ENCODE results near the gene SLC13A4. TPM values are rescaled to one million over a fixed set of nuclear protein-coding genes. Genes with fewer than 3 reads are reported as not detected.

Gene SLC13A4
- total and polyA plus RNA-seq, 2 donors, result 0.03 TPM; not detected in 1

- H3K27ac ChIP-seq (ENCODE audit: low read depth), result no peak overlapping the region
- DNase-seq (ENCODE audit: extremely low spot score), result no peak
- H3K36me3 ChIP-seq (ENCODE audit: insufficient read depth), result no peaks in the 10 kb centered on the region
- H3K4me1 ChIP-seq (ENCODE audit: insufficient read depth), result no peaks in the 10 kb centered on the region
- 71% methylated on average over 10 of the region's 10 CpGs for WGBS
- no peak overlapping the region for H3K4me3 ChIP-seq (ENCODE audit: low read depth, low read length)
Measured at GRCh38 chr7:135761751-135762488, 33.9 kb upstream of the SLC13A4 start.

- Histone ChIP-seq H3K4me1 (ENCODE audit: insufficient read depth) (no peaks in the 10 kb centered on the region), H3K27ac (ENCODE audit: low read depth) (no peak overlapping the region), H3K4me3 (ENCODE audit: low read depth, low read length) (no peak overlapping the region), H3K36me3 (ENCODE audit: insufficient read depth) (no peaks in the 10 kb centered on the region)
- WGBS, result 71% methylated on average over 4 of the region's 4 CpGs
- no peak for DNase-seq (ENCODE audit: extremely low spot score)
Measured at GRCh38 chr7:135759532-135759931, 31.5 kb upstream of the SLC13A4 start.

- H3K4me3 ChIP-seq (ENCODE audit: low read depth, low read length), result peak overlapping the region; percentile 20
- H3K36me3 ChIP-seq (ENCODE audit: insufficient read depth), result no peaks in the 10 kb centered on the region
- no peak overlapping the region for H3K27ac ChIP-seq (ENCODE audit: low read depth)
- no peak for DNase-seq (ENCODE audit: extremely low spot score)
- H3K4me1 ChIP-seq (ENCODE audit: insufficient read depth), result no peaks in the 10 kb centered on the region
- 34% methylated on average over 5 of the region's 5 CpGs for WGBS
Measured at GRCh38 chr7:135758531-135758932, 30.5 kb upstream of the SLC13A4 start.

- Histone ChIP-seq H3K4me3 (ENCODE audit: low read depth, low read length) (peak overlapping the region; percentile 20), H3K4me1 (ENCODE audit: insufficient read depth) (no peaks in the 10 kb centered on the region), H3K36me3 (ENCODE audit: insufficient read depth) (no peaks in the 10 kb centered on the region), H3K27ac (ENCODE audit: low read depth) (no peak overlapping the region)
- no peak for DNase-seq (ENCODE audit: extremely low spot score)
- WGBS, result 36% methylated on average over 8 of the region's 8 CpGs
Measured at GRCh38 chr7:135757719-135758411, 29.9 kb upstream of the SLC13A4 start.

- DNase-seq (ENCODE audit: extremely low spot score), result no peak
- WGBS, result 65% methylated on average over 5 of the region's 5 CpGs
- no peaks in the 10 kb centered on the region for H3K4me1 ChIP-seq (ENCODE audit: insufficient read depth)
- H3K36me3 ChIP-seq (ENCODE audit: insufficient read depth), result no peaks in the 10 kb centered on the region
- H3K27ac ChIP-seq (ENCODE audit: low read depth), result no peak overlapping the region
- H3K4me3 ChIP-seq (ENCODE audit: low read depth, low read length), result no peak overlapping the region
Measured at GRCh38 chr7:135756191-135756590, 28.2 kb upstream of the SLC13A4 start.

- no peak overlapping the region for H3K27ac ChIP-seq (ENCODE audit: low read depth)
- WGBS, result 84% methylated on average over 11 of the region's 11 CpGs
- no peaks in the 10 kb centered on the region for H3K4me1 ChIP-seq (ENCODE audit: insufficient read depth)
- no peak for DNase-seq (ENCODE audit: extremely low spot score)
- no peak overlapping the region for H3K4me3 ChIP-seq (ENCODE audit: low read depth, low read length)
- no peaks in the 10 kb centered on the region for H3K36me3 ChIP-seq (ENCODE audit: insufficient read depth)
Measured at GRCh38 chr7:135755351-135755753, 27.4 kb upstream of the SLC13A4 start.

GRCh38 chr7:135753616-135754413, 25.8 kb upstream of the SLC13A4 start:
- Histone ChIP-seq H3K27ac (ENCODE audit: low read depth) (no peak overlapping the region), H3K4me3 (ENCODE audit: low read depth, low read length) (no peak overlapping the region), H3K4me1 (ENCODE audit: insufficient read depth) (no peaks in the 10 kb centered on the region), H3K36me3 (ENCODE audit: insufficient read depth) (no peaks in the 10 kb centered on the region)
- WGBS, result 93% methylated on average over 8 of the region's 8 CpGs
- no peak for DNase-seq (ENCODE audit: extremely low spot score)

- DNase-seq (ENCODE audit: extremely low spot score), result no peak
- 33% methylated on average over 11 of the region's 11 CpGs for WGBS
Measured at GRCh38 chr7:135748770-135749169, 20.8 kb upstream of the SLC13A4 start, which contains the start of gene FAM180A. Gene FAM180A (minus strand): TSS chr7:135748813. CDS start chr7:135748580, 233 bp downstream.

GRCh38 chr7:135747366-135747765, 19.4 kb upstream of the SLC13A4 start:
- no peak for DNase-seq (ENCODE audit: extremely low spot score)
- no peaks in the 10 kb centered on the region for H3K4me1 ChIP-seq (ENCODE audit: insufficient read depth)
- no peaks in the 10 kb centered on the region for H3K36me3 ChIP-seq (ENCODE audit: insufficient read depth)
- WGBS, result 94% methylated on average over 8 of the region's 8 CpGs
- H3K4me3 ChIP-seq (ENCODE audit: low read depth, low read length), result no peak overlapping the region
- H3K27ac ChIP-seq (ENCODE audit: low read depth), result no peak overlapping the region

More at GRCh38 chr7:135748770-135749169, 20.8 kb upstream of the SLC13A4 start, which contains the start of gene FAM180A:
- no peak within 1 kb of the TSS for H3K4me3 ChIP-seq (ENCODE audit: low read depth, low read length)
- no peak within 1 kb of the TSS for H3K27ac ChIP-seq (ENCODE audit: low read depth)
- H3K4me1 ChIP-seq (ENCODE audit: insufficient read depth), result no peaks in the 10 kb centered on the region
- no peaks in the 10 kb centered on the region for H3K36me3 ChIP-seq (ENCODE audit: insufficient read depth)

- no peak overlapping the region for H3K27ac ChIP-seq (ENCODE audit: low read depth)
- 78% methylated on average over 9 of the region's 9 CpGs for WGBS
- H3K4me3 ChIP-seq (ENCODE audit: low read depth, low read length), result no peak overlapping the region
- H3K36me3 ChIP-seq (ENCODE audit: insufficient read depth), result no peaks in the 10 kb centered on the region
- H3K4me1 ChIP-seq (ENCODE audit: insufficient read depth), result no peaks in the 10 kb centered on the region
- DNase-seq (ENCODE audit: extremely low spot score), result no peak
Measured at GRCh38 chr7:135745703-135746312, 17.8 kb upstream of the SLC13A4 start.

GRCh38 chr7:135744938-135745702, 17.1 kb upstream of the SLC13A4 start:
- no peak overlapping the region for H3K4me3 ChIP-seq (ENCODE audit: low read depth, low read length)
- H3K4me1 ChIP-seq (ENCODE audit: insufficient read depth), result no peaks in the 10 kb centered on the region
- H3K36me3 ChIP-seq (ENCODE audit: insufficient read depth), result no peaks in the 10 kb centered on the region
- DNase-seq (ENCODE audit: extremely low spot score), result no peak
- H3K27ac ChIP-seq (ENCODE audit: low read depth), result no peak overlapping the region
- WGBS, result 89% methylated on average over 8 of the region's 8 CpGs

GRCh38 chr7:135743907-135744731, 16.1 kb upstream of the SLC13A4 start:
- 47% methylated on average over 14 of the region's 14 CpGs for WGBS
- no peak for DNase-seq (ENCODE audit: extremely low spot score)
- H3K36me3 ChIP-seq (ENCODE audit: insufficient read depth), result no peaks in the 10 kb centered on the region
- no peak overlapping the region for H3K4me3 ChIP-seq (ENCODE audit: low read depth, low read length)
- H3K4me1 ChIP-seq (ENCODE audit: insufficient read depth), result no peaks in the 10 kb centered on the region
- H3K27ac ChIP-seq (ENCODE audit: low read depth), result no peak overlapping the region
